Vagina (tissue), 2 donors: ENCODE data around the gene MEX3B. TPM values are rescaled to one million over a fixed set of nuclear protein-coding genes. Genes with fewer than 3 reads are reported as not detected.

Experiments used
- DNase-seq, 2 donors: peaks; one replicate each; pipeline ENCODE4 v3.0.0-alpha.2; 2017; ENCODE audit errors: extremely low spot score in 2 of 2
- H3K27ac ChIP-seq: fragments of 200-600 bp; sonication (generic); one replicate; pipeline ENCODE4 v1.5.1; 2019
- H3K27me3 ChIP-seq: fragments of 200-600 bp; sonication (generic); one replicate; pipeline ENCODE4 v1.5.1; 2019
- H3K36me3 ChIP-seq, 2 donors: fragments of 200-600 bp; sonication (generic); one replicate each; pipeline ENCODE4 v1.5.1; 2017 to 2019
- H3K4me1 ChIP-seq: fragments of 200-600 bp; sonication (generic); one replicate; pipeline ENCODE4 v1.5.1; 2019
- H3K4me3 ChIP-seq, 2 donors: fragments of 200-600 bp; sonication (generic); 1 replicate in 1 of 2; 2 replicates in 1 of 2; pipeline ENCODE4 v1.5.1; 2016 to 2019
- H3K9me3 ChIP-seq: fragments of 200-600 bp; sonication (generic); one replicate; pipeline ENCODE4 v1.5.1; 2019
- CTCF ChIP-seq, 3 experiments: fragments of 450-650 bp in 2 of 3; fragments of 200-600 bp in 1 of 3; sonication (generic) in 1 of 3; IDR thresholded peaks; one replicate each; pipeline ENCODE4 v1.5.1; 2017 to 2019; ENCODE audit warnings: antibody characterized with exemption in 3 of 3, mild to moderate bottlenecking in 2 of 3, moderate library complexity in 2 of 3
- POLR2A ChIP-seq, 2 donors: fragments of 450-650 bp; IDR thresholded peaks; one replicate each; pipeline ENCODE4 v1.6.1; 2017; ENCODE audit warnings: antibody characterized with exemption in 2 of 2, mild to moderate bottlenecking in 2 of 2, moderate library complexity in 2 of 2
- POLR2AphosphoS5 ChIP-seq, 2 donors: sonication (generic); formaldehyde crosslinking; IDR thresholded peaks; one replicate each; pipeline ENCODE4 v1.9.0; 2017; ENCODE audit warnings: antibody characterized with exemption in 2 of 2, mild to moderate bottlenecking in 2 of 2, low read depth in 1 of 2; ENCODE audit not compliant: insufficient read depth in 1 of 2
- intact Hi-C: fragments of 100-400 bp; cut with DNase I; formaldehyde crosslinking; loops from one replicate; pipeline ENCODE4 v1.15.1; 2023
- total RNA-seq: library from RNA; depleted of rRNA; stranded (reverse); fragments of >200 nt; gene quantifications from one replicate; pipeline ENCODE4 v1.2.3, GENCODE V29; 2016

MEX3B gene
- total RNA-seq, 1 donor from 2014 or later: 5.2 TPM

GRCh38 chr15:82060817-82061216 is 15.0 kb upstream of the MEX3B start:
- no peaks in the 10 kb centered on the region for H3K9me3 ChIP-seq
- intact Hi-C loops: no loop called here
- H3K27me3 ChIP-seq: peaks cover 3% of the 10 kb centered on the region
- H3K36me3 ChIP-seq: no peaks in the 10 kb centered on the region
- no peak for DNase-seq
- H3K4me1 ChIP-seq: no peaks in the 10 kb centered on the region
- no peak overlapping the region for H3K27ac ChIP-seq
- TF ChIP-seq POLR2AphosphoS5 (IDR thresholded peaks at IDR 0.05; ENCODE audit: insufficient read depth in 1 of 2, low read depth in 1 of 2): no peak
- TF ChIP-seq POLR2A (IDR thresholded peaks at IDR 0.05): no peak
- no peak for TF ChIP-seq CTCF (IDR thresholded peaks at IDR 0.05)
- no peak overlapping the region for H3K4me3 ChIP-seq

GRCh38 chr15:82058517-82059204 is 12.8 kb upstream of the MEX3B start:
- DNase-seq: no peak
- no peaks in the 10 kb centered on the region for H3K4me1 ChIP-seq
- peaks cover 3% of the 10 kb centered on the region for H3K27me3 ChIP-seq
- H3K9me3 ChIP-seq: no peaks in the 10 kb centered on the region
- intact Hi-C loops: no loop called here
- TF ChIP-seq POLR2AphosphoS5 (IDR thresholded peaks at IDR 0.05; ENCODE audit: insufficient read depth in 1 of 2, low read depth in 1 of 2) (no peak), CTCF (IDR thresholded peaks at IDR 0.05) (no peak), POLR2A (IDR thresholded peaks at IDR 0.05) (no peak)
- no peak overlapping the region for H3K4me3 ChIP-seq
- H3K27ac ChIP-seq: no peak overlapping the region
- no peaks in the 10 kb centered on the region for H3K36me3 ChIP-seq

DNA sequence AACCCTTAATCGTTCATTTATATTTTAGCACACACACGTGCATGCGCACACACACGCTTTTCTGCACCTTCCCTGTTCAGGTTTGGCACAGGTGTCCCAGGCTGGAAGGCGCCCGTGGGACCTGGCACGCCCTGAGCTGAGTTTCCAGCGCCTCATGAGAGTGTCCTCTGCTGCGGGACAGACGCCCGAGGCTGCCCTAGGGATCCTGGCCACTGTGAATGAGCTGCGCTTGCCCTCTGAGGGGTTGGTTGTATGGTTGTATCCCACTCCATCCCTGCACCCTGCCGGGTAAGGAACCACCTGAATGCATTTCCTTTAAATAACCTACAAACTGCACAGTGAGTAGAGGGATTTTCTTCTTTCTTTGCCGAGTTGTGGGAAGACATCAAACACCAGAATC is 12.2 kb upstream of the MEX3B start:
- TF ChIP-seq CTCF (IDR thresholded peaks at IDR 0.05) (no peak), POLR2A (IDR thresholded peaks at IDR 0.05) (no peak), POLR2AphosphoS5 (IDR thresholded peaks at IDR 0.05; ENCODE audit: insufficient read depth in 1 of 2, low read depth in 1 of 2) (no peak)
- DNase-seq: no peak
- Histone ChIP-seq H3K9me3 (no peaks in the 10 kb centered on the region), H3K27ac (no peak overlapping the region), H3K36me3 (no peaks in the 10 kb centered on the region), H3K4me3 (no peak overlapping the region), H3K4me1 (no peaks in the 10 kb centered on the region), H3K27me3 (peaks cover 3% of the 10 kb centered on the region)
- intact Hi-C loops: no loop called here

GRCh38 chr15:82056958-82057823 is 11.4 kb upstream of the MEX3B start:
- Histone ChIP-seq H3K27me3 (peaks cover 3% of the 10 kb centered on the region), H3K4me1 (no peaks in the 10 kb centered on the region), H3K27ac (no peak overlapping the region), H3K4me3 (no peak overlapping the region), H3K36me3 (no peaks in the 10 kb centered on the region), H3K9me3 (no peaks in the 10 kb centered on the region)
- TF ChIP-seq POLR2A (IDR thresholded peaks at IDR 0.05): no peak
- no peak for TF ChIP-seq POLR2AphosphoS5 (IDR thresholded peaks at IDR 0.05; ENCODE audit: insufficient read depth in 1 of 2, low read depth in 1 of 2)
- no peak for TF ChIP-seq CTCF (IDR thresholded peaks at IDR 0.05)
- DNase-seq: no peak
- intact Hi-C loops: no loop called here

GRCh38 chr15:82052751-82053150 is 6.9 kb upstream of the MEX3B start:
- intact Hi-C loops: no loop called here
- no peak overlapping the region for H3K4me3 ChIP-seq
- no peak for DNase-seq
- no peaks in the 10 kb centered on the region for H3K9me3 ChIP-seq
- H3K4me1 ChIP-seq: peaks cover 4% of the 10 kb centered on the region
- H3K27me3 ChIP-seq: no peaks in the 10 kb centered on the region
- H3K36me3 ChIP-seq: no peaks in the 10 kb centered on the region
- TF ChIP-seq CTCF (IDR thresholded peaks at IDR 0.05): no peak
- no peak for TF ChIP-seq POLR2AphosphoS5 (IDR thresholded peaks at IDR 0.05; ENCODE audit: insufficient read depth in 1 of 2, low read depth in 1 of 2)
- TF ChIP-seq POLR2A (IDR thresholded peaks at IDR 0.05): no peak
- no peak overlapping the region for H3K27ac ChIP-seq
